UCSD-AML1 (cell line): Measurements from ENCODE around the gene ZSCAN10.
"Not testable (repeated sequence)": the region's sequence is repeated elsewhere in the genome, so short reads cannot be mapped to it uniquely, and the experiment has no call there.

Experiments
- DNase-seq: peaks from one replicate; lab custom pipeline; 2025; ENCODE audit not compliant: unreplicated experiment; lab: John Stamatoyannopoulos, UW

Gene ZSCAN10

DNA sequence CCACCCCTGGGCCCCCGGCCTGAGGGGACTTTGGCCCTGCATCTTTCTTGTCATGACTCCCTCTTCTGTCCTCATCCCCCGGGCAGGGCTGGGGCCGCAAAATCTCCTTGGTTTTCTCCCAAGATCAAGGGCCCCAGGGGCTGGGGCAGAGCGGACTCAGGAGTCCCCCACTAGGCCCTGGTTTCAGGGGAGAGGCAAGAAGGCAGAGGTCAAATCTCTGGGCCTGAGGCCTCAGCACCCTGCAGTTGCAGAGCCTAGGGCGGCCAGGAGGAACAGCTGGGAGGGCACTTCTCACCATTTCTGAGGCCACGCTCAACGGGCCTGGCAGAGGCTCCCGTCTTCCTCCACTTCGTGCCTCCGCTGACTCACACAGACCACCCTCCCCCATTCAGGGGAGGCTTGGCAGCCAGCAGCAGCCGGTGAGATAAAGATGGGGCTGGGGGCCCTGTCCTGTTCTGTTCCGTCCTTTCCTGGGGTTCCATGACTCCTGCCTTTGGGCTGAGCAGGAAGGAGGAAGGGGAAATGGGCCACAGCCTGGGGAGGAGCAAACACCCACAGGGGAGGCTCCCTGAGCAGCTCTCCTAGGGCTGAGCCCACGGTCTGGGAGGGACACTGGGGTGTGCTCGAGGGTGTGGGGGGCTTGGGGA lies 12.4 kb downstream of the ZSCAN10 start:
- peak; percentile 74 for DNase-seq

DNA sequence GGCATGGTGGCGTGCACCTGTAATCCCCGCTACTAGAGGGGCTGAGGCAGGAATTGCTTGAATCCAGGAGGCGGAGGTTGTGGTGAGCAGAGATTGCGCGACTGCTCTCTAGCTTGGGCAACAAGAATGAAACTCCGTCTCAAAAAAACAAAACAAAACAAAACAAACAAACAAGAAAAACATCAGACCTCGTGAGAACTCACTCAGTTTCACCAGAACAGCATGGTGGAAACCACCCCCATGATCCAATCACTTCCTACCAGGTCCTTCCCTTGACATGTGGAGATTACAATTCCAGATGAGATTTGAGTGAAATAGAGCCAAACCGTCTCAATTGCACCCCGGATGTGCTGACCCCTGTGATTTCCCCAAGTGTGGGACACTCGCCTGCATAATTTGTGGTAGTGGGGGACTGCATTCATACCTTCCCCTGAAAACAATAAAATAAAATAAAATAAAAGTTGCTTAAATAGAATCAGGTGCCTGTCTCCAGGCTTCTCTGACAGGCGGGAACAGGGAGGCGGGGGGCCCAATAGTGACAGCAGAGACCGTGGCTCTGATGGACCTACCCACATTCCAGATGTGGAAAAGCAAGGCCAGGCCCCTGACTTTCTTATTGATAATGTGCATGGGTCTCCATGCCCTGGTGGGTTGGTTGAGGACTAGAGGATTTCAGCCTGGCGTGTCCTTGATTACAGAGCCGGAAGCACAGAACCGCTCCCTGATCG lies 13.1 kb downstream of the ZSCAN10 start:
- no peak for DNase-seq

DNA sequence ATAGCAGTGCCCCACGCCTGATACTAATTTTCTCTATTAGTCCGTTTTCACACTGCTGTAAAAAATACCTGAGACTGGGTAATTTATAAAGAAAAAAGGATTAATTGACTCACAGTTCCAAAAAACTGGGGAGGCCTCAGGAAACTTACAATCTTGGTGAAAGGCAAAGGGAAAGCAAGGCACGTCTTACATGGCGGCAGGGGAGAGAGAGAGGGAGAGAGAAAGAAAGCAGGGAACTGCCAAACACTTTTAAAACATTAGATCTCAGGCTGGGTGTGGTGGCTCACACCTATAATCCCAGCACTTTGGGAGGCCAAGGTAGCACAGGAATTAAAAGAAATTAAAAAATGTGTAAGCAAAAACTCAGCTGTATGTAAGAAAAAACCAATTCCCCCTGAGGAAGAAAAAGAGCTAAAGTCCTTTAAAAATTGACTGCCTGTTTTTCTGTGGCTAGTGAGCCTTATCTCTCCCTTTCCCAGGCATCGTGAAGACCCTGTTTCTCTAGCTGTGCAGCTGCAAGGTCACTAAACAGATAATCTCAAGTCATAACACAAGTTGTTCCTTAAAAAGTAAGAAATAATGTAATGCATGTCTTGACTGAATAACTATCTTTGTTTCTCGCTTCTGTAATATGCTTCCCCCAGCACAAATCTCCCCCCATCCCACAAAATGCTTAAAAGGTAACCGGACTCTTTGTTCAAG lies 14.0 kb downstream of the ZSCAN10 start:
- no peak for DNase-seq

DNA sequence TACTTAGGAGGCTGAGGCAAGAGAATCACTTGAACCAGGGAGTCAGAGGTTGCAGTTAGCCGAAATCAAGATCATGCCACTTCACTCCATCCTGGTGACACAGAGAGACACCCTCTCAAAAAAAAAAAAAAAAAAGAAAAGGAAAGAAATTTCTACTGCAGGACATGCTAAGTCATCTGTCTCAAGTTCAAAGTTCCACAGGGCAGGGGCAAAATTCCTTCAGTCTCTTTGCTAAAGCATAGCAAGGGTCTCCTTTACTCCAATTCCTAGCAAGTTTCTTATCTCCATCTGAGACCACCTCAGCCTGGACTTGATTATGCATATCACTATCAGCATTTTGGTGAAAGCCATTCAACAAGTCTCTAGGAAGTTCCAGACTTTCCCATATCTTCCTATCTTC lies 14.6 kb downstream of the ZSCAN10 start:
- DNase-seq: no peak

DNA sequence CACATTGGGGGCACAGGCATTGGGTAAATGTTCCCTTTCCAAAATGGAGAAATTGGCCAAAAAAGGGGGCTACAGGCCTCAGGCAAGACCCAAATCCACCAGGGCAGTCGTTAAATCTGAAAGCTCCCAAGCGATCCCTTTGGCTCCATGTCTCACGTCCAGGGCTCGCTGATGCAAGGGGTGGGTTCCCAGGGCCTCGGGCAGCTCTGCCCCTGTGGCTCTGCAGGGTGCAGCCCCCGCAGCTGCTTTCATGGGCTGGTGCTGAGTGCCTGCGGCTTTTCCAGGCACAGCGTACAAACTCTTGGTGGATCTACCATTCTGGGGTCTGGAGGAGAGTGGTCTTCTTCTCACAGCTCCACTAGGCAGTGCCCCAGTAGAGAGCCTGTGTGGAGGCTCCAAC lies 15.7 kb downstream of the ZSCAN10 start:
- DNase-seq: not testable (repeated sequence)

DNA sequence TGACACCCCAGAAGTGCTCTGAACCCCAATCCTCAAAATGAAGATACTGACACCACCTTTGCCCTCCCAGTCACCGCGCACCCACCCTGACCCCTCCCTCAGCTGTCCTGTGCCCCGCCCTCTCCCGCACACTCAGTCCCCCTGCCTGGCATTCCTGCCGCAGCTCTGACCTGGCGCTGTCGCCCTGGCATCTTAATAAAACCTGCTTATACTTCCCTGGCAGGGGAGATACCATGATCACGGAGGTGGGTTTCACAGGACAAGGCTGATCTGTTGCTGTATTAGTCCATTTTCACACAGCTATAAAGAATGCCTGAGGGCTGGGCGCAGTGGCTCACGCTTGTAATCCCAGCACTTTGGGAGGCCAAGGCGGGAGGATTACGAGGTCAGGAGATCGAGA lies 17.1 kb downstream of the ZSCAN10 start:
- not testable (repeated sequence) for DNase-seq

DNA sequence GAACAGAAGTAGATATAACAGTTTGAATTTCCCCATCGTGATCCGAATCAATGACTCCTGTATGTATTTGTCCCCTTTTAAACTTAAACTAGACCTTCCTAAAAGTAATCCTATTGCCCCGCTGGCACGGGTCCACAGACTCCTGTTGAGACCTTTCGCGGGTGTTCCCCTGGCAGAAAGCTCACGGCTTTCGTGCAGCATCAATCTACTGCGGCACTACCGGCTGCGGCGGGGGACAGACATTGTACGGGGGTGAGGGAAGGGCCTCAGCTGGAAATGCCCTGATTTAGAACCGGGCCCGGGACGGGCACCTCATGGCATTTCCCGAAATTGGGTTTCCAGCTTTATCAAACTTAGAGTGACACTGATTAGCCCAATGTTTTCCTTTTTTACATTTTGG lies 19.1 kb downstream of the ZSCAN10 start:
- no peak for DNase-seq

DNA sequence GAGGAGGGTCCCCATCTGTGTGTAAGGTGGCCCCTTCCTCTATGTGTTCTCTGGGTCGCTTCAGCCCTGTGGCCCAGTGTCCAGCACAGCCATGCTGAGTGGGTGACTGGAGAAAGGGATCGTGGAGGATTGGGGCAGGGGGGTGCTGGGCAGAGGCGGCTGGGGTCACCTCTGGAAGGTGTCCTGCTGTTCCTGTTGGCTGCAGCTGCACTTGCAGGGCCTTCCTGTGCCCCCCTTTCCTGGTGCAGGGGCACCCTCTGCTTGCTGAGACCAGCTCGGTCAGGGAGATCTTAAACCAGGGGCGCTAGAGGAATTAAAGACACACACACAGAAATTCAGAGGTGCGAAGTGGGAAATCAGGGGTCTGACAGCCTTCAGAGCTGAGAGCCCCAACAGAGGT lies 22.5 kb downstream of the ZSCAN10 start:
- DNase-seq: no peak

DNA sequence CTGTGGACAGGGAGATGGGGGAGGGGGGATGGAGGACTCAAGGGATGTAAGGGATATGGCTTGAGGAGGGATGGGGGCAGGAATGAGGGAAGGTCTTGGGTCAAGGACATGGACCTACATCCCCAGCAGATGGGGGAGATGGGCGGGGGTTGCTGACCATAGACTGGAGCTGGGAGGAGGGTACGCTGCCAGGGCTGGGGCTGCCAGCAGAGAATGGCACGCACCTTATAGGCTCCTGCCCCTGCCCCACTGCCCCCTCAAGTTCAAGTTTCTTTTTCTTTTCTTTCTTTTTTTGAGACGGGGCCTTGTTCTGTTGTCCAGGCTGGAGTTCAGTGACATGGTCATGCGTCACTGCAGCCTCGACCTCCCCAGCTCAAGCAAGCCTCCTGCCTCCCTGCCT lies 23.1 kb downstream of the ZSCAN10 start:
- not testable (repeated sequence) for DNase-seq

DNA sequence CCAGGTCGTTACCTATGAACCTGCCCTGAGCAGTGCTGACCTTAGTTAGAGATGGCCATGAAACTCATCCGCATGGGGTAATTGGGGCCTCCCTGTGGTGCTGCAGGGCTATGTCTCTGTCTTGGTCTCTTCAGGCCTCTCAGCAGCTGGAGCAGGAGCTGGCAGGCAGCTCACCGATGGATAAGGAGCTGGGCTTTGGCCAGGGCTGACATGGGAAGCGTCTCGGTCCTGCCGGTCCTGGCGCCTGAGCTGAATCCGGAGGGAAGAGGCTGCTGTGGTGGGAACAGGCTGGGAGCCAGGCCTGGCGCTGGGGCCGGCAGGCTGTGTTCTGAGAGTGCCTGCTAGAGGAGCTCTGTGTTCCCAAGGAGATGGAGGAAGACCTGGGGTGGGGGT lies 23.6 kb downstream of the ZSCAN10 start:
- DNase-seq: no peak

DNA sequence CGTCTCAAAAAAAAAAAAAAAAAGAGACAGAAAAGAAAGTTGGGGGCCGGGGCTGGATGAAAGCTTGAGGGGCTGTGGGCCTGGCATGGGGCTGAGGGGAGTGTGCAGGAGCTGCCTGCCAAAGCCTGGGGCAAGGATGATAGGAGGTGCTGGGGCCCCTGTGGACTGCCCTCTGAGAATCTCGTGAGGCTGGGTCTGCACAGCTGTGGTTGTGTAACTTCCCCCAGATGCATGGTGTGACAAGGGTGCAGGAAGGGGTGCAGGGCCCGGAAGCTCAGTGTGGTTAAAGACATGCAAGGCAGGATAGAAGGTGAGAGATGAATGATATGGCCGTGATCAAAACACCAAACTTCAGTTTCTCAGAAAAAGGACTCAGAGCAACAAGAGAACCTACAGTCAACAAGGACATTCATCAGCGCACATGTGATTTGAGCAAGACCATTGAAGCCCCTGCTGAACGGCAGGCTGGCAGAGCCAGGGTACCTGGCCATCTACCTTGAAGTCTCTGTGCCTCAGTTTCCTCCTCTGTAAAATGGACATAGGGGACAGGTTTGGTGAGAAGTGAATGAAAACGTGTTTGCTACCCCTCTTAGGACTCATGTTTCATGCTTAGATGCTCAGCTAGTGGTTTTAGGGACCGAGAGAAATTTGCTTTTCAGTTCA lies 24.1 kb downstream of the ZSCAN10 start:
- DNase-seq: peak; percentile 76

DNA sequence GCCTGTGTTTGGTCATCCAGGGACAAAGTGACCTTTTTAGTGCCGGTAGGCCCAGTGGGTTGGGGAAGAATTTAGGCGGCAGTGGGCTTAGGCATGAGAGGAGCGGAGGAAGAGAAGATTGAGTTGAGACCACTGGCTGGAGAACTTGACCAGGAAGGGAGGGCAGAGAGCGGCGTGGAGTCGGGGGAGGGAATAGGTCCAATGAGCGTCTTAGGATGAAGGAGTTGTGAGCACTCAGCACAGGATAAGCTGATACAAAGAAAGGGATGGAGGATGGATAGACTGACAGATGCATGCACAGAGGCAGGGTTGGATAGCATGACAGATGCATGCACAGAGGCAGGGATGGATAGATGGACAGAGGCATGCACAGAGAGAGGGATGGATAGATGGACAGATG lies 25.6 kb downstream of the ZSCAN10 start:
- DNase-seq: no peak

DNA sequence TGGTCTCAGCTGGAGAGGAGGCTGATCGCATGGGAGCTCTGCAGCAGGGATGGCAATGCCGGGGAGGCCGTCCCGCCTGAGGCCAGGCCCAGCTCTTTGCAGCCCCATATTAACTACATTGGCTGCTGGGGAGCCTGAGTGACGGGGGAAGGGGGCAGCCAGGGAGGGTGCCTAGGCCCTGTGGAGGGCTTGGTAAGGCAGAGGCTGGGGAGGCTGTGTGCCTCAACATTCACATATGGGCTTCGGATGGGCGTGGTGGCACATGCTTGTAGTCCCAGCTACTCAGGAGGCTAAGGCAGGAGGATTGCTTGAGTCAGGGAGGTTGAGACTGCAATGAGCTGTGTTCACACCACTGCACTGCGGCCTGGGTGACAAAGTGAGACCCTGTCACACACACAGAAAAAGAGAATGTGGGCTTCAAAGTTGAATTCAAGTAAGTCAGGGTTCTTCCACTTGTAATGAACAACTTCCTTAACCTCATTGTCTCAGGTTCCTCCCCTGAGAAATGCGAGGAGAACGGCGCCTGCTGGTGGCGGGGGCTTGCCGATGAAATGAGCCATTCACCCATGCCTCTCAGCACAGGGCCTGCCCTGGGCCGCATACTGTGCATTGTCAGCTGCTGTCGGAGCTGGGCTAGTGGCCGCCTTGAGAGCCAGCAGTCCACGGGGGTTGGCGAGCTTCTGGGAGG lies 26.4 kb downstream of the ZSCAN10 start:
- not testable (repeated sequence) for DNase-seq

DNA sequence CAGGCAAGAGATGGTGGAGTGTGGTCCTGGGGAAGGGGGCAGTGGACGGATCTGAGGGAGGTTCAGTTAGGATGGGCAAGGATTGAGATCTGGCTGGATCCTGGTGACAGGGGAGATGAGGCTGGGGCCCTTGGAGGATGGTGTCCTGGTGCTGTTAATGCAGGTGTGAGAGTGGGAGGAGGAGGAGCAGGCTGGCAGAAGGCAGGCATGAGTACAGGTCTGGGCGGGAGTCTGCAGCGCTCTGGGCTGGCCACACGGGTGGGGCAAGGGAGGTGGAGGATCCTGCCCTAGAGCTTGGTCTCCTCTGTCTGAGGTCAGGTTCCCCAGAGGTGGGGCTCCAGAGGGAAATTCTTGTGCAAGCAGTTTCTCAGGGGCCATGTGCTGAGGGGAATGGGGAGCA lies 26.9 kb downstream of the ZSCAN10 start:
- DNase-seq: not testable (repeated sequence)

DNA sequence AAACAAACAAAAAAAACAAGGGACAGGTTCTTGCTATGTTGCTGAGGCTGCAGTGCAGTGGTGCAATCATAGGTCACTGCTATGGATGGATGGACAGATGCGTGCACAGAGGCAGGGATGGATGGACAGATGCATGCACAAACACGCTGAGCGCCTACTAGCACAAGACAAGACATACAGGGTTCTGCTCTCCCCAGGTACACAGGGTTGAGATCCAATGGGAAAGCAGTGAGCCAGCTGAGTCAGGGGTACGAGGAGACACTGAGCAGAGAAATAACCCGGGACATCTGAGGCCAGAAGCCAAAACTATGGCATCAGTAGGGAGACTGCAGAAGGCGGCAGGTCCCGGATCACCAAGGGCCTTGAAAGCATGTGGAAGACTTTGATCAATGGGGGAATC lies 27.4 kb downstream of the ZSCAN10 start:
- DNase-seq: no peak

DNA sequence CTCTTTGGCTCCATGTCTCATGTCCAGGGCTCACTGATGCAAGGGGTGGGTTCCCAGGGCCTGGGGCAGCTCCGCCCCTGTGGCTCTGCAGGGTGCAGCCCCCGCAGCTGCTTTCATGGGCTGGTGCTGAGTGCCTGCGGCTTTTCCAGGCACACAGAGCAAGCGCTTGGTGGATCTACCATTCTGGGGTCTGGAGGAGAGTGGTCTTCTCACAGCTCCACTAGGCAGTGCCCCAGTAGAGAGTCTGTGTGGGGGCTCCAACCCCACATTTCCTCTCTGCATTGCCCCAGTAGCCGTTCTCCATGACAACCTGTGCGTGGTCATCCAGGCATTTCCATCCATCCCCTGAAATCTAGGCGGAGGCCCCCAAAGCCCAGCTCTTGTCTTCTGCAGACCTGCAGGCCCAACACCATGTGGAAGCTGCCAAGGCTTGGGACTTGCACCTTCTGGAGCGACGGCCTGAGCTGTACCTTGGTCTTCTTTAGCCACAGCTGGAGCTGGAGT lies 28.4 kb downstream of the ZSCAN10 start:
- no peak for DNase-seq

DNA sequence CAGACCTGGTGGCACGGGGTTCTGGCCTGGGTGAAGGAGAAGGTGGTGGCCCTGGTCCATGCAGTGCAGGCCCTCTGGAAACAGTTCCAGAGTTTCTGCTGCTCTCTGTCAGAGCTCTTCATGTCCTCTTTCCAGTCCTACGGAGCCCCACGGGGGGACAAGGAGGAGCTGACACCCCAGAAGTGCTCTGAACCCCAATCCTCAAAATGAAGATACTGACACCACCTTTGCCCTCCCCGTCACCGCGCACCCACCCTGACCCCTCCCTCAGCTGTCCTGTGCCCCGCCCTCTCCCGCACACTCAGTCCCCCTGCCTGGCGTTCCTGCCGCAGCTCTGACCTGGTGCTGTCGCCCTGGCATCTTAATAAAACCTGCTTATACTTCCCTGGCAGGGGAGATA lies 29.9 kb downstream of the ZSCAN10 start:
- DNase-seq: not testable (repeated sequence)

DNA sequence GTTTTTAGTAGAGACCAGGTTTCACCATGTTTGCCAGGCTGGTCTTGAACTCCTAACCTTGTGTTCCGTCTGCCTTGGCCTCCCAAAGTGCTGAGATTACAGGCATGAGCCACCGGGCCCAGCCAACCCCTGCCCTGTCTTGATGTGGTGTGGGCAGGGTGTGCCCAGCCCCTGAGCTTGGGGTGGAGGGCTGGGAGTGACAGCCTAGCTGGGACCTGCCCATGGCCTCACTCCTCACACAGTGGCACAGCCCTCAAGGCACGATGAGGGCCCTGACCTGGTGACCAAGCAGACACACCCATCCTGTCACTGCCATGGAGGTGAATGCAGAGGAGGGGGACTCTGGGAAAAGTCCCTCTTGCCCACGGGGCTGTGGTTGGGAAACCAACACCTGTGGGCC lies 30.6 kb downstream of the ZSCAN10 start:
- DNase-seq: no peak

DNA sequence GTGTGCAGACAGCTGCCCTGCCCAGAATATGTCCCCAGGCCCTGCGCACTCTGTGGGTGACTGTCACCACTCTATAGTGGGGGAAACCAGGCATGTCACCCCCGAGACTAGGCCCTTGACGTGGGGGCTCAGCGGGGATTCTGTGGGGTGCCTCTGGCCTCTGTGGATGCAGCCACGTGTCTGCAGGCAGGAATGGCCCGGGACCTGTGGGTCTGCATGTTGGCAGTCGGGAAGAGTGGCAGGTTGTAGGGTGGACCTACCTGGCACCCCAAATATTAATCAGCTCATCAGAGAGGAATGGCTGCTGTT lies 32.7 kb downstream of the ZSCAN10 start:
- no peak for DNase-seq

DNA sequence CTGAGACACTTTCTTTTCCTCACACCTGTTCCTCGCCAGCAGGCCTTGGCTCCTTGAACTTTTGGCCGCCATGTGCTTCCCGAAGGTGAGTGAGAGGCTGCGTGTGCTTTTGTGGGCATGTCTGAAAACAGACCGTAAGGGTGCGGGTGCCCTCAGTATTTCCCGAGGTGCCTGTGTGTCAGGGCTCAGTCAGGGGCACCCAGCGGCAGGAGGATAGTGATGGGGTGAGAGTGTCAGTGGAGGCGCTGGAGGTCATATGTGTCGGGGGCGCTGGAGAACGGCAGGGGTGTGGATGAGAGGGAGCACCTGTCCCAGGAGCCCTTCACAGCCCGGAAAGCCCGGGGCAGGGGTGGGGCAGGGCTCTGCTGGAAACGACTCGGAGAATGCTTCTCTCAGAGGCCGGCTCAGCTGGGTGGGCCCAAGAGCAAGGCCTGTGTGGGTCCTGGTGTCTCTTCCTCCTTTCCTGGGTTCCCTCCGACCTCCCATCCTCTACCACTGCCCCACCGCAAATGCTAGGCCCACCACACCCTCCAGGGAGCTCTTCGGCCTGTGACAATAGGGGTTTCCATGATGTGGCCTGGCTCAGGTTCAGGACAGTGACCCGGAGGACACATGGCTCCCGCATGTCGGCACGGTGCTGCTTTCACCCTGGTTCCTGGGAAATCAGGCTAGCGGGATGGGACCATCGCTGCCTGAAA lies 33.2 kb downstream of the ZSCAN10 start:
- no peak for DNase-seq
